ENCODE measurements around the gene DCTPP1.

DCTPP1 gene

GRCh38 chr16:30446203-30446595 lies 16.4 kb upstream of the DCTPP1 start:
- no peak for DNase-seq

- DNase-seq = peak; percentile 99
Observed at GRCh38 chr16:30445408-30446202, 15.8 kb upstream of the DCTPP1 start, which contains the start of gene SEPHS2. Gene SEPHS2, minus strand, starts transcription at chr16:30445874. Its CDS starts 147 bp downstream, at chr16:30445727.

GRCh38 chr16:30445149-30445407 lies 15.2 kb upstream of the DCTPP1 start:
- no peak for DNase-seq

GRCh38 chr16:30444231-30445148 lies 14.7 kb upstream of the DCTPP1 start:
- no peak for DNase-seq

GRCh38 chr16:30443631-30444030 lies 13.8 kb upstream of the DCTPP1 start:
- DNase-seq = no peak

- no peak for DNase-seq
Observed at GRCh38 chr16:30439720-30440348, 10.0 kb upstream of the DCTPP1 start.

GRCh38 chr16:30438835-30439234 lies 9.0 kb upstream of the DCTPP1 start:
- DNase-seq = no peak

- DNase-seq = no peak
Observed at GRCh38 chr16:30437511-30438046, 7.7 kb upstream of the DCTPP1 start.

GRCh38 chr16:30434852-30435251 lies 5.0 kb upstream of the DCTPP1 start:
- DNase-seq = no peak

GRCh38 chr16:30430428-30430970 lies 669 bp upstream of the DCTPP1 start:
- no peak for DNase-seq

- DNase-seq = no peak
Observed at GRCh38 chr16:30429418-30429677, 482 bp downstream of the DCTPP1 start.

- no peak for DNase-seq
Observed at GRCh38 chr16:30428055-30428454, 1.8 kb downstream of the DCTPP1 start.

GRCh38 chr16:30421010-30421409 lies 8.8 kb downstream of the DCTPP1 start:
- DNase-seq = no peak

- DNase-seq = no peak
Observed at GRCh38 chr16:30418350-30419181, 11.3 kb downstream of the DCTPP1 start.

GRCh38 chr16:30417529-30418349 lies 12.1 kb downstream of the DCTPP1 start:
- DNase-seq = peak; percentile 91

- no peak for DNase-seq
Observed at GRCh38 chr16:30416624-30417528, 13.0 kb downstream of the DCTPP1 start.

- DNase-seq = no peak
Observed at GRCh38 chr16:30416047-30416603, 13.7 kb downstream of the DCTPP1 start.

- no peak for DNase-seq
Observed at GRCh38 chr16:30414159-30414558, 15.7 kb downstream of the DCTPP1 start.

- no peak for DNase-seq
Observed at GRCh38 chr16:30413112-30413806, 16.6 kb downstream of the DCTPP1 start.
